WTC11 (cell line): ENCODE results near the gene ZBTB16. TPM values are rescaled to one million over a fixed set of nuclear protein-coding genes. Genes with fewer than 3 reads are reported as not detected.

Source experiments
- ATAC-seq: fragments of 200-7000 bp; cut with Tn5 transposase; 2 replicates; pipeline ENCODE4 v1.10.0; 2021; ENCODE audit warnings: mild to moderate bottlenecking, moderate library complexity
- CTCF ChIA-PET: fragments of 300-600 bp; sonication (Branson Sonifier 250); formaldehyde crosslinking; loops from one replicate; lab custom pipeline; 2021; ENCODE audit warnings: antibody characterized with exemption; lab: Charles Lee
- POLR2A ChIA-PET: fragments of 350-600 bp; sonication (Branson Sonifier 250); formaldehyde crosslinking; loops from one replicate; lab custom pipeline; 2021; ENCODE audit warnings: antibody characterized with exemption; lab: Charles Lee
- DNase-seq: peaks from one replicate; pipeline ENCODE4 v3.0.0; 2021; ENCODE audit warnings: low spot score
- H3K27ac Mint-ChIP-seq: 2 replicates; pipeline ENCODE4 v1.8.0; 2021; ENCODE audit warnings: mixed read lengths
- H3K27me3 Mint-ChIP-seq: 2 replicates; pipeline ENCODE4 v1.8.0; 2021; ENCODE audit warnings: low read depth, mild to moderate bottlenecking, moderate library complexity, mixed read lengths
- H3K36me3 Mint-ChIP-seq: 2 replicates; pipeline ENCODE4 v1.8.0; 2021; ENCODE audit warnings: mixed read lengths
- H3K4me1 Mint-ChIP-seq: 2 replicates; pipeline ENCODE4 v1.8.0; 2022; ENCODE audit warnings: mixed read lengths
- H3K4me3 Mint-ChIP-seq: 2 replicates; pipeline ENCODE4 v1.8.0; 2021; ENCODE audit warnings: mild to moderate bottlenecking, moderate library complexity, mixed read lengths
- H3K9me3 Mint-ChIP-seq: 2 replicates; pipeline ENCODE4 v1.8.0; 2021; ENCODE audit warnings: mixed read lengths
- ATF3 ChIP-seq: sonication (generic); formaldehyde crosslinking; conservative IDR thresholded peaks from 2 replicates; pipeline ENCODE4 v1.8.1; 2022; ENCODE audit warnings: mild to moderate bottlenecking, missing genetic modification reagents
- KAT7 ChIP-seq: sonication (generic); formaldehyde crosslinking; IDR thresholded peaks from 2 replicates; pipeline ENCODE4 v1.8.1; 2023; ENCODE audit warnings: missing genetic modification reagents, mild to moderate bottlenecking, borderline replicate concordance
- NFE2L1 ChIP-seq: sonication (generic); formaldehyde crosslinking; IDR thresholded peaks from 2 replicates; pipeline ENCODE4 v1.8.1; 2023; ENCODE audit warnings: missing genetic modification reagents
- PRRX2 ChIP-seq: fragments of 250-450 bp; sonication (Bioruptor Pico); IDR thresholded peaks from 2 replicates; pipeline ENCODE4 v1.8.0; 2021; ENCODE audit warnings: mild to moderate bottlenecking
- SOX15 ChIP-seq: fragments of 250-450 bp; sonication (Bioruptor Pico); IDR thresholded peaks from 2 replicates; pipeline ENCODE4 v1.9.0; 2021; ENCODE audit warnings: mild to moderate bottlenecking
- ZBTB21 ChIP-seq: sonication (generic); formaldehyde crosslinking; IDR thresholded peaks from 2 replicates; pipeline ENCODE4 v1.8.1; 2023; ENCODE audit warnings: mild to moderate bottlenecking, missing genetic modification reagents, borderline replicate concordance
- ZNF121 ChIP-seq: sonication (generic); formaldehyde crosslinking; IDR thresholded peaks from 2 replicates; pipeline ENCODE4 v1.8.0; 2023; ENCODE audit warnings: missing genetic modification reagents
- ZNF396 ChIP-seq: fragments of 250-450 bp; sonication (Bioruptor Pico); IDR thresholded peaks from 2 replicates; pipeline ENCODE4 v1.8.0; 2021; ENCODE audit warnings: mild to moderate bottlenecking, moderate library complexity, borderline replicate concordance
- ZNF512 ChIP-seq: sonication (generic); formaldehyde crosslinking; IDR thresholded peaks from 2 replicates; pipeline ENCODE4 v1.8.1; 2022; ENCODE audit warnings: missing genetic modification reagents, borderline replicate concordance
- total RNA-seq: library from RNA; stranded (reverse); gene quantifications from 3 replicates; pipeline ENCODE4 v1.2.3, GENCODE V29; 2021
- TF ChIP-seq, protein P1 (sequence below): sonication (generic); formaldehyde crosslinking; IDR thresholded peaks from 2 replicates; pipeline ENCODE4 v1.8.1; 2022; ENCODE audit warnings: low read depth, mild to moderate bottlenecking, moderate library complexity, missing genetic modification reagents, borderline replicate concordance
- TF ChIP-seq, protein P2 (sequence below): sonication (generic); formaldehyde crosslinking; IDR thresholded peaks from 2 replicates; pipeline ENCODE4 v1.8.1; 2022; ENCODE audit warnings: mild to moderate bottlenecking, missing genetic modification reagents, moderate library complexity, borderline replicate concordance
- TF ChIP-seq, protein P3 (sequence below): sonication (generic); formaldehyde crosslinking; IDR thresholded peaks from 2 replicates; pipeline ENCODE4 v1.8.0; 2022; ENCODE audit warnings: mild to moderate bottlenecking, missing genetic modification reagents
- TF ChIP-seq, protein P4 (sequence below): sonication (generic); formaldehyde crosslinking; IDR thresholded peaks from 2 replicates; pipeline ENCODE4 v1.8.0; 2023; ENCODE audit warnings: missing genetic modification reagents, mild to moderate bottlenecking, borderline replicate concordance

ZBTB16 gene
- total RNA-seq, 1 experiment from 2014 or later: 0.57 TPM

GRCh38 chr11:114243461-114244372 is 184.2 kb downstream of the ZBTB16 start (continued):
- TF ChIP-seq ATF3 (CRISPR knock-in tag) (no peak), KAT7 (CRISPR knock-in tag) (no peak), PRRX2 (CRISPR knock-in tag) (no peak), ZNF121 (CRISPR knock-in tag) (no peak), SOX15 (CRISPR knock-in tag) (no peak)
- TF ChIP-seq, protein P1, sequence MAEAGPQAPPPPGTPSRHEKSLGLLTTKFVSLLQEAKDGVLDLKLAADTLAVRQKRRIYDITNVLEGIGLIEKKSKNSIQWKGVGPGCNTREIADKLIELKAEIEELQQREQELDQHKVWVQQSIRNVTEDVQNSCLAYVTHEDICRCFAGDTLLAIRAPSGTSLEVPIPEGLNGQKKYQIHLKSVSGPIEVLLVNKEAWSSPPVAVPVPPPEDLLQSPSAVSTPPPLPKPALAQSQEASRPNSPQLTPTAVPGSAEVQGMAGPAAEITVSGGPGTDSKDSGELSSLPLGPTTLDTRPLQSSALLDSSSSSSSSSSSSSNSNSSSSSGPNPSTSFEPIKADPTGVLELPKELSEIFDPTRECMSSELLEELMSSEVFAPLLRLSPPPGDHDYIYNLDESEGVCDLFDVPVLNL (CRISPR knock-in tag): no peak
- TF ChIP-seq, protein P2, sequence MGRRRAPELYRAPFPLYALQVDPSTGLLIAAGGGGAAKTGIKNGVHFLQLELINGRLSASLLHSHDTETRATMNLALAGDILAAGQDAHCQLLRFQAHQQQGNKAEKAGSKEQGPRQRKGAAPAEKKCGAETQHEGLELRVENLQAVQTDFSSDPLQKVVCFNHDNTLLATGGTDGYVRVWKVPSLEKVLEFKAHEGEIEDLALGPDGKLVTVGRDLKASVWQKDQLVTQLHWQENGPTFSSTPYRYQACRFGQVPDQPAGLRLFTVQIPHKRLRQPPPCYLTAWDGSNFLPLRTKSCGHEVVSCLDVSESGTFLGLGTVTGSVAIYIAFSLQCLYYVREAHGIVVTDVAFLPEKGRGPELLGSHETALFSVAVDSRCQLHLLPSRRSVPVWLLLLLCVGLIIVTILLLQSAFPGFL (CRISPR knock-in tag): no peak

DNA sequence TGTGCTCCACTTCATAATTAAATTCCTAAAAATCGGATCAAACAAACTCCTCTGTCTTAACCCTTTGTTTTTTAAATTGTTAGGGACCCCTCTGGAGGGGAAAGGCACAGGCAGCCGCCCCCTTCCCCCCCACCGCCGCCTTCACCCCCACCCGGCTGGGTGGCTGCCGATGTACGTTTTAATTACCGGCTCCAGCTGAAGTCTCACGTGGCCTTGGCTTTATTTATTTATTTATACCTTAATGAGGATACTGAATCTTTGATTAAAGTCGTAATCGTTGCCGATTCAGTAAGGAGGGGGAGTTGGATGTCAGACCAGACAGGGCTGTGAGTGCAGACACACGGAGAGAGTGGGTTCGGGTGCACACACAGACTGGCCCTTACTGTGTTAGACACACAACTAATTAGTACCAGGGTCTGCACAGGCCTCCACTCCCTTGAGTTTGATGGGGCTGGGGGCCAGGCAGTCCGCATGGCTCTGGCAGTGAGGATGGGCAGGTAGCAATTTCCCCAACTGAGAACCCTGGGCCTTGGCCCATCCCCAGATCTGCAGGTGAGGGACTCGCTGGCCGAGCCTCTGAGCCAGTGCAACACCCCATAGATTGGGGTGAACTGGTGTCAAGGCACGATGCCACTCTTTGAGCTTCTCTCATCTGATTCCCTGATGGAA is 185.3 kb downstream of the ZBTB16 start:
- Mint-ChIP-seq H3K27me3 (no peaks in the 10 kb centered on the region), H3K4me1 (peaks cover 4% of the 10 kb centered on the region; the same call in 1 of the 2 replicates), H3K4me3 (no peak overlapping the region), H3K9me3 (no peaks in the 10 kb centered on the region), H3K27ac (no peak overlapping the region), H3K36me3 (no peaks in the 10 kb centered on the region)
- CTCF ChIA-PET: interaction anchor here (1.2 kb wide), 1 partner anchor 16 kb away, joined by 5 read pairs; no protein-coding TSS in a partner anchor
- DNase-seq (no peak), ATAC-seq (no peak)
- POLR2A ChIA-PET: no interaction called here
- TF ChIP-seq, protein P3, sequence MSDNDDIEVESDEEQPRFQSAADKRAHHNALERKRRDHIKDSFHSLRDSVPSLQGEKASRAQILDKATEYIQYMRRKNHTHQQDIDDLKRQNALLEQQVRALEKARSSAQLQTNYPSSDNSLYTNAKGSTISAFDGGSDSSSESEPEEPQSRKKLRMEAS: no peak
- TF ChIP-seq NFE2L1 (CRISPR knock-in tag): no peak

- Mint-ChIP-seq H3K27me3 (no peaks in the 10 kb centered on the region), H3K36me3 (no peaks in the 10 kb centered on the region), H3K4me3 (no peak overlapping the region), H3K27ac (no peak overlapping the region), H3K4me1 (peaks cover 8% of the 10 kb centered on the region), H3K9me3 (no peaks in the 10 kb centered on the region)
- CTCF ChIA-PET: interaction anchor here (0.9 to 3.1 kb wide), 2 partner anchors 15 to 19 kb away, joined by 3 to 10 read pairs; no protein-coding TSS in a partner anchor
- ATAC-seq: no peak
- DNase-seq: no peak
- TF ChIP-seq ZNF512 (CRISPR knock-in tag) (no peak), KAT7 (CRISPR knock-in tag) (no peak), ZNF396 (CRISPR knock-in tag) (no peak), ZBTB21 (CRISPR knock-in tag) (no peak), NFE2L1 (CRISPR knock-in tag) (no peak)
- TF ChIP-seq, protein P4, sequence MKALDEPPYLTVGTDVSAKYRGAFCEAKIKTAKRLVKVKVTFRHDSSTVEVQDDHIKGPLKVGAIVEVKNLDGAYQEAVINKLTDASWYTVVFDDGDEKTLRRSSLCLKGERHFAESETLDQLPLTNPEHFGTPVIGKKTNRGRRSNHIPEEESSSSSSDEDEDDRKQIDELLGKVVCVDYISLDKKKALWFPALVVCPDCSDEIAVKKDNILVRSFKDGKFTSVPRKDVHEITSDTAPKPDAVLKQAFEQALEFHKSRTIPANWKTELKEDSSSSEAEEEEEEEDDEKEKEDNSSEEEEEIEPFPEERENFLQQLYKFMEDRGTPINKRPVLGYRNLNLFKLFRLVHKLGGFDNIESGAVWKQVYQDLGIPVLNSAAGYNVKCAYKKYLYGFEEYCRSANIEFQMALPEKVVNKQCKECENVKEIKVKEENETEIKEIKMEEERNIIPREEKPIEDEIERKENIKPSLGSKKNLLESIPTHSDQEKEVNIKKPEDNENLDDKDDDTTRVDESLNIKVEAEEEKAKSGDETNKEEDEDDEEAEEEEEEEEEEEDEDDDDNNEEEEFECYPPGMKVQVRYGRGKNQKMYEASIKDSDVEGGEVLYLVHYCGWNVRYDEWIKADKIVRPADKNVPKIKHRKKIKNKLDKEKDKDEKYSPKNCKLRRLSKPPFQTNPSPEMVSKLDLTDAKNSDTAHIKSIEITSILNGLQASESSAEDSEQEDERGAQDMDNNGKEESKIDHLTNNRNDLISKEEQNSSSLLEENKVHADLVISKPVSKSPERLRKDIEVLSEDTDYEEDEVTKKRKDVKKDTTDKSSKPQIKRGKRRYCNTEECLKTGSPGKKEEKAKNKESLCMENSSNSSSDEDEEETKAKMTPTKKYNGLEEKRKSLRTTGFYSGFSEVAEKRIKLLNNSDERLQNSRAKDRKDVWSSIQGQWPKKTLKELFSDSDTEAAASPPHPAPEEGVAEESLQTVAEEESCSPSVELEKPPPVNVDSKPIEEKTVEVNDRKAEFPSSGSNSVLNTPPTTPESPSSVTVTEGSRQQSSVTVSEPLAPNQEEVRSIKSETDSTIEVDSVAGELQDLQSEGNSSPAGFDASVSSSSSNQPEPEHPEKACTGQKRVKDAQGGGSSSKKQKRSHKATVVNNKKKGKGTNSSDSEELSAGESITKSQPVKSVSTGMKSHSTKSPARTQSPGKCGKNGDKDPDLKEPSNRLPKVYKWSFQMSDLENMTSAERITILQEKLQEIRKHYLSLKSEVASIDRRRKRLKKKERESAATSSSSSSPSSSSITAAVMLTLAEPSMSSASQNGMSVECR (CRISPR knock-in tag): no peak
- TF ChIP-seq, protein P3: no peak
- POLR2A ChIA-PET: no interaction called here
Observed at GRCh38 chr11:114246321-114247069, 187.0 kb downstream of the ZBTB16 start.
